ENCODE data around the gene NDOR1. TPM values are rescaled to one million over a fixed set of nuclear protein-coding genes. Genes with fewer than 3 reads are reported as not detected.
"Not testable (repeated sequence)": the region's sequence is repeated elsewhere in the genome, so short reads cannot be mapped to it uniquely, and the experiment has no call there.

Gene NDOR1
- total and polyA plus RNA-seq, 2 experiments from 2014 or later: 8.5 to 12.4 TPM

- Histone ChIP-seq H3K9me2 (ENCODE audit: insufficient read depth) (no peaks in the 10 kb centered on the region), H3K27me3 (replicated peaks; ENCODE audit: insufficient read depth) (no peaks in the 10 kb centered on the region), H3K4me2 (ENCODE audit: unreplicated experiment) (no peak overlapping the region), H3K9me3 (ENCODE audit: low read depth) (no peaks in the 10 kb centered on the region), H2AFZ (no peak overlapping the region), H3F3A (ENCODE audit: insufficient read depth) (no peaks in the 10 kb centered on the region; the same call in 1 of the 2 replicates), H4K20me1 (ENCODE audit: insufficient read depth) (no peaks in the 10 kb centered on the region), H3K27ac (no peak overlapping the region), H3K79me2 (ENCODE audit: insufficient read depth) (peaks cover 29% of the 10 kb centered on the region), H3K36me3 (ENCODE audit: low read depth) (peaks cover 3% of the 10 kb centered on the region; the same call in 1 of the 2 replicates), H3K4me1 (ENCODE audit: insufficient read depth) (no peaks in the 10 kb centered on the region), H3K9ac (no peak overlapping the region), H3K4me3 (no peak overlapping the region)
- WGBS, 2 experiments (ENCODE audit: low coverage in 1 of 2, low lambda C conversion rate in 2 of 2, missing lambda C conversion rate in 2 of 2): 44 to 48% methylated on average over 11 of the region's 11 CpGs
- TF ChIP-seq EZH2 (IDR thresholded peaks at IDR 0.05; ENCODE audit: insufficient read depth, poor library complexity, severe bottlenecking) (no peak), EZH2phosphoT487 (IDR thresholded peaks at IDR 0.05; ENCODE audit: insufficient read depth, low read depth) (no peak)
- in situ Hi-C loops (cut with MboI): no loop called here
- no peak for DNase-seq
Measured at GRCh38 chr9:137236936-137237421, 31.5 kb downstream of the NDOR1 start.

DNA sequence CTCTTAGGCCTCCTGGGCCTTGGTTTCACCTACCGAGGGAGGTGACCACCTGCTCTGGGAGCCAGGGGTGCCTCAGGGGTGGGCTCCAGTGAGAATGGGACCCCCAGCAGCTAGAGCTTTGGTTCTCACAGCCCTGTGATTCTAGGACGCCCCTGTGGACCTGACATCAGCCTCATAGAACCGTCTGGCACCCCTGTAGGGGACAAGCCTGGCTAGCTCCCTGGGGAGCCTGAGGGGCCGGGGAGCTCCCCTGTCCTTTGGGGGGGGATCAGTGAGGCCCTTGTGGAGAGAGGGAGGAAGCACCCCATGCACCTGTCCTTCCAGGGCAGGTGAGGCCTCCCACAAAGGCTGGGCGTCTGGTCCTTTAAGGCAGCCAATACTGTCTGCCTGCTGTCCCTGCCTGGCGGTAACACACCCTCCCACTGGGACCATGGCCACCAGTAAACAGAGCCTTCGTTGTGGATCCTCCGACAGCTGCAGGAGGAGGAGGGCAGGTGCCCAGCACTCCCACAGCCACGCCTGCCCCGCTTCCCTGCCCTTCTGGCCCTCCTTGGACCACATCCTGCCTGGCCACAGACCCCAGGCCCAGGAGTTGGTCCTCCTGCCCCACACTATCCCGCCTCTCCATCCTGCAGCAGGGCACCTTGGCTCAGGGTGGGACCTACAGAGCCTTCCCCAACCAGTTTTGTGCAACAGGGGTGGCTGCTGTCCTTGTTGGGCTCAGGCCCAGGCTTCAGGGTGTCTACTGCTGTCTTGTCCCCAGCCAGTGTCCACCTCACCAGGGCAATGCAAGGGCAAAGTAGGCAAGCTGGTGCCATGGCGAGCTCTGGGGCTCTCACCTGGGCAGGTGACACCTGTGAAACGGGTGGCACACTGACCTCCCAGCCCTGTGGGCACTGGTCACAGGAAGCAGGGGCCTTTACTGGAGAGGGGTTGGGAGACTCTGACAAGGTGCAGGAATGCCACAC, 32.5 kb downstream of the NDOR1 start:
- WGBS, 2 experiments (ENCODE audit: low coverage in 1 of 2, low lambda C conversion rate in 2 of 2, missing lambda C conversion rate in 2 of 2): 86 to 88% methylated on average over 12 to 13 of the region's 13 CpGs
- no peaks in the 10 kb centered on the region for H3K9me3 ChIP-seq (ENCODE audit: low read depth)
- peaks cover 6% of the 10 kb centered on the region for H3F3A ChIP-seq (ENCODE audit: insufficient read depth)
- in situ Hi-C loops (cut with MboI): no loop called here
- no peak overlapping the region for H2AFZ ChIP-seq
- H3K4me3 ChIP-seq: no peak overlapping the region
- H3K4me1 ChIP-seq (ENCODE audit: insufficient read depth): peaks cover 9% of the 10 kb centered on the region; the same call in 1 of the 2 replicates
- H3K4me2 ChIP-seq (ENCODE audit: unreplicated experiment): no peak overlapping the region
- peaks cover 9% of the 10 kb centered on the region; the same call in 1 of the 2 replicates for H4K20me1 ChIP-seq (ENCODE audit: insufficient read depth)
- no peak overlapping the region for H3K27ac ChIP-seq
- no peak for TF ChIP-seq EZH2phosphoT487 (IDR thresholded peaks at IDR 0.05; ENCODE audit: insufficient read depth, low read depth)
- no peak for TF ChIP-seq EZH2 (IDR thresholded peaks at IDR 0.05; ENCODE audit: insufficient read depth, poor library complexity, severe bottlenecking)
- H3K27me3 ChIP-seq (replicated peaks; ENCODE audit: insufficient read depth): no peaks in the 10 kb centered on the region
- no peak for DNase-seq
- no peaks in the 10 kb centered on the region for H3K9me2 ChIP-seq (ENCODE audit: insufficient read depth)
- no peak overlapping the region for H3K9ac ChIP-seq
- peaks cover 12% of the 10 kb centered on the region; the same call in 1 of the 2 replicates for H3K36me3 ChIP-seq (ENCODE audit: low read depth)
- H3K79me2 ChIP-seq (ENCODE audit: insufficient read depth): peaks cover 39% of the 10 kb centered on the region

- Histone ChIP-seq H3K27ac (peak overlapping the region; percentile 95), H3K36me3 (ENCODE audit: low read depth) (peaks cover 18% of the 10 kb centered on the region), H3K79me2 (ENCODE audit: insufficient read depth) (peaks cover 54% of the 10 kb centered on the region), H3K4me2 (ENCODE audit: unreplicated experiment) (peak overlapping the region; percentile 95), H2AFZ (peak overlapping the region; percentile 55), H4K20me1 (ENCODE audit: insufficient read depth) (peaks cover 19% of the 10 kb centered on the region; the same call in 1 of the 2 replicates), H3K9ac (peak overlapping the region; percentile 95), H3K4me1 (ENCODE audit: insufficient read depth) (peaks cover 13% of the 10 kb centered on the region; the same call in 1 of the 2 replicates), H3K4me3 (peak overlapping the region; percentile 78), H3F3A (ENCODE audit: insufficient read depth) (peaks cover 22% of the 10 kb centered on the region)
- H3K9me3 ChIP-seq (ENCODE audit: low read depth); DNase-seq; H3K27me3 ChIP-seq (replicated peaks; ENCODE audit: insufficient read depth); H3K9me2 ChIP-seq (ENCODE audit: insufficient read depth); in situ Hi-C loops (cut with MboI): not testable (repeated sequence)
- 30 to 31% methylated on average over 25 to 27 of the region's 27 CpGs for WGBS, 2 experiments (ENCODE audit: low coverage in 1 of 2, low lambda C conversion rate in 2 of 2, missing lambda C conversion rate in 2 of 2)
Measured at GRCh38 chr9:137239541-137240200, 34.2 kb downstream of the NDOR1 start.

DNA sequence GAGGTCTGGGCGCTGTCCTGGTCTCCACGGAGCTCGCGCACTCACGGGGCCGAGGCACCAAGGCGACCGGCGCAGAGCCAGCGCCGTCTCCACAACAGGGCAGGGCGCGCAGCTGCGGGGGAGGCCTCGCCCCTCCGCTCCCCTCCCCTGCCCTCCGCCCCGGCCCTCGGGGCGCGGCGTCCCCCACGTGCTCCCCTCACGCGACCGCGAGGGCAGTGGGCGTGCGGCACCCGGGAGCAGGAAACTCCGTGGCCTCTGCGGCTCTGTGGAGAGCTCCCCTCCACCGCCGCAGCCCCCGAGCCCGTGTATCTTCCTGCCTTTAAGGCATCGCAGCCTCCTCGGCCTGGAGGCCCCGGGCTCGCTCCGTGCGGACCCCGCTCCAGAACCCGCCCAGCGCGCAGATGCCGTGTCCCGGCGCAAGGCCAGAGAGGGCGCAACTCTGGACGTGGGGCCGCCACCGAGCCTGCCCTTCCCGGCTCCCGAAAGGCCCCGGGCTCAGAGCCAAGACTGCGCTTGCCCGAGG, 34.9 kb downstream of the NDOR1 start:
- no peaks in the 10 kb centered on the region for H3K9me2 ChIP-seq (ENCODE audit: insufficient read depth)
- H3K4me1 ChIP-seq (ENCODE audit: insufficient read depth): peaks cover 13% of the 10 kb centered on the region; the same call in 1 of the 2 replicates
- peaks cover 54% of the 10 kb centered on the region for H3K79me2 ChIP-seq (ENCODE audit: insufficient read depth)
- TF ChIP-seq EZH2 (IDR thresholded peaks at IDR 0.05; ENCODE audit: insufficient read depth, poor library complexity, severe bottlenecking) (no peak), EZH2phosphoT487 (IDR thresholded peaks at IDR 0.05; ENCODE audit: insufficient read depth, low read depth) (no peak)
- peak overlapping the region; percentile 95 for H3K9ac ChIP-seq
- H3K4me3 ChIP-seq: peak overlapping the region; percentile 78
- H3F3A ChIP-seq (ENCODE audit: insufficient read depth): peaks cover 22% of the 10 kb centered on the region
- peaks cover 19% of the 10 kb centered on the region; the same call in 1 of the 2 replicates for H4K20me1 ChIP-seq (ENCODE audit: insufficient read depth)
- 1% methylated on average over 28 to 49 of the region's 58 CpGs for WGBS, 2 experiments (ENCODE audit: low coverage in 1 of 2, low lambda C conversion rate in 2 of 2, missing lambda C conversion rate in 2 of 2)
- peak; percentile 92 for DNase-seq
- peak overlapping the region; percentile 95 for H3K27ac ChIP-seq
- H3K36me3 ChIP-seq (ENCODE audit: low read depth): peaks cover 18% of the 10 kb centered on the region
- H3K9me3 ChIP-seq (ENCODE audit: low read depth): no peaks in the 10 kb centered on the region
- no peaks in the 10 kb centered on the region for H3K27me3 ChIP-seq (replicated peaks; ENCODE audit: insufficient read depth)
- H2AFZ ChIP-seq: peak overlapping the region; percentile 55
- in situ Hi-C loops (cut with MboI): no loop called here
- peak overlapping the region; percentile 95 for H3K4me2 ChIP-seq (ENCODE audit: unreplicated experiment)

Data from GM23248 (cell line).